ENCODE data around the gene FAM234B. TPM values are rescaled to one million over a fixed set of nuclear protein-coding genes. Genes with fewer than 3 reads are reported as not detected.

The FAM234B gene
- polyA plus RNA-seq, 3 donors, result 1.6 to 3.2 (median 2.0) TPM

GRCh38 chr12:13084898-13085640 lies 40.9 kb downstream of the FAM234B start:
- no peak overlapping the region for H3K9ac ChIP-seq (ENCODE audit: insufficient read depth, low read length, poor library complexity, severe bottlenecking)
- peaks cover 10% of the 10 kb centered on the region for H3K4me1 Mint-ChIP-seq

More at GRCh38 chr12:13084898-13085640, 40.9 kb downstream of the FAM234B start:
- Mint-ChIP-seq H3K4me3 (no peak overlapping the region), H3K36me3 (peaks cover 7 to 12% of the 10 kb centered on the region in 2 donors), H3K27ac (no peak overlapping the region), H3K27me3 (ENCODE audit: low read depth in 3 of 3) (peaks cover 1 to 5% (median 1%) of the 10 kb centered on the region in 3 donors), H3K9me3 (peaks cover 0 to 4% (median 0%) of the 10 kb centered on the region in 7 donors)
- no CpG with 5 or more reads among the region's 11 CpGs for WGBS (ENCODE audit: insufficient coverage)
- no peak overlapping the region for H3K27ac ChIP-seq (ENCODE audit: low read depth in 1 of 2, low read length in 2 of 2)
- H3K4me3 ChIP-seq (replicated peaks in 1 of 3; ENCODE audit: low read depth in 2 of 3, low read length in 3 of 3), result no peak overlapping the region
- intact Hi-C loops (cut with micrococcal nuclease), result no loop called here
- no peak overlapping the region for H3K4me2 ChIP-seq (replicated peaks; ENCODE audit: extremely low read depth, low read length, poor library complexity, severe bottlenecking)
- H3K4me1 ChIP-seq (ENCODE audit: control insufficient read depth in 1 of 2, insufficient read depth in 2 of 2, low read length in 2 of 2), result no peaks in the 10 kb centered on the region
- DNase-seq, result no peak
- TF ChIP-seq CTCF (IDR thresholded peaks at IDR 0.05), result no peak
- no peak overlapping the region for H2AFZ ChIP-seq (ENCODE audit: insufficient read depth, low read depth, low read length, poor library complexity, severe bottlenecking)
- no peaks in the 10 kb centered on the region for H3K27me3 ChIP-seq (ENCODE audit: control insufficient read depth in 2 of 2, insufficient read depth in 2 of 2, low read length in 2 of 2)
- H3K36me3 ChIP-seq (replicated peaks in 1 of 2; ENCODE audit: control insufficient read depth in 1 of 2, insufficient read depth in 2 of 2, low read length in 2 of 2), result no peaks in the 10 kb centered on the region
- no peaks in the 10 kb centered on the region for H4K20me1 ChIP-seq (ENCODE audit: insufficient read depth, low read length)
- H3K79me2 ChIP-seq (ENCODE audit: insufficient read depth, low read length), result no peaks in the 10 kb centered on the region
- H3K9me3 ChIP-seq (replicated peaks in 1 of 2; ENCODE audit: control insufficient read depth in 1 of 2, insufficient read depth in 1 of 2, low read length in 2 of 2), result no peaks in the 10 kb centered on the region
